ENCODE measurements around the gene EPHB1. TPM values are rescaled to one million over a fixed set of nuclear protein-coding genes. Genes with fewer than 3 reads are reported as not detected.

Gene EPHB1
- polyA plus RNA-seq, 1 of the 3 experiments (the other 2 are of a cell fraction): 1.2 TPM

- Histone ChIP-seq H3K9me2 (no peaks in the 10 kb centered on the region), H3K27me3 (ENCODE audit: insufficient read depth) (no peaks in the 10 kb centered on the region), H3F3A (replicated peaks; ENCODE audit: insufficient read depth) (no peaks in the 10 kb centered on the region), H3K4me2 (no peak overlapping the region), H2AFZ (ENCODE audit: low read depth) (no peak overlapping the region), H4K20me1 (ENCODE audit: insufficient read depth) (no peaks in the 10 kb centered on the region), H3K27ac (ENCODE audit: low read depth in 2 of 2, low read length in 1 of 2) (no peak overlapping the region), H3K79me2 (ENCODE audit: insufficient read depth) (no peaks in the 10 kb centered on the region), H3K36me3 (replicated peaks in 1 of 2; ENCODE audit: control insufficient read depth in 1 of 2, insufficient read depth in 2 of 2, low read length in 1 of 2) (no peaks in the 10 kb centered on the region), H3K4me3 (ENCODE audit: low read depth in 2 of 2, low read length in 1 of 2) (no peak overlapping the region), H3K9ac (no peak overlapping the region), H3K9me3 (no peaks in the 10 kb centered on the region), H3K4me1 (ENCODE audit: control insufficient read depth in 1 of 2, insufficient read depth in 2 of 2, low read depth in 1 of 2, low read length in 1 of 2) (no peaks in the 10 kb centered on the region)
- TF ChIP-seq EP300 (IDR thresholded peaks at IDR 0.05; ENCODE audit: borderline replicate concordance in 1 of 2, low read depth in 1 of 2, low read length in 1 of 2) (no peak), TCF12 (IDR thresholded peaks at IDR 0.05) (no peak), ZBTB33 (IDR thresholded peaks at IDR 0.05; ENCODE audit: borderline replicate concordance, low read depth) (no peak), FOXM1 (IDR thresholded peaks at IDR 0.05; ENCODE audit: low read depth) (no peak), YY1 (IDR thresholded peaks at IDR 0.05; ENCODE audit: low read depth) (no peak), ELF1 (IDR thresholded peaks at IDR 0.05) (no peak), EZH2phosphoT487 (IDR thresholded peaks at IDR 0.05; ENCODE audit: borderline replicate concordance, low read depth) (no peak), CTCF (IDR thresholded peaks at IDR 0.05) (no peak), GABPA (IDR thresholded peaks at IDR 0.05; ENCODE audit: low read depth) (no peak), IRF3 (IDR thresholded peaks at IDR 0.05; ENCODE audit: low read depth, low read length) (no peak), RFX5 (IDR thresholded peaks at IDR 0.05; ENCODE audit: low read length) (no peak), RAD21 (IDR thresholded peaks at IDR 0.05; ENCODE audit: low read length) (no peak), USF2 (IDR thresholded peaks at IDR 0.05; ENCODE audit: borderline replicate concordance, low read depth, low read length) (no peak), GATA2 (CRISPR knock-in tag; IDR thresholded peaks at IDR 0.05) (no peak), CHD2 (IDR thresholded peaks at IDR 0.05; ENCODE audit: low read length, partially characterized antibody) (no peak), SMC3 (IDR thresholded peaks at IDR 0.05; ENCODE audit: low read depth, low read length) (no peak)
- CTCF ChIA-PET: interaction anchor here (1.4 kb wide), 1 partner anchor 64 kb away, joined by 3 read pairs; no protein-coding TSS in a partner anchor
- no peak for DNase-seq
- WGBS (ENCODE audit: low lambda C conversion rate): 34% methylated on average over 4 of the region's 7 CpGs
- POLR2A ChIA-PET: no interaction called here
Measured at GRCh38 chr3:134858441-134859035, 63.5 kb downstream of the EPHB1 start.
